Measurements from ENCODE around the gene CLEC4G. TPM values are rescaled to one million over a fixed set of nuclear protein-coding genes. Genes with fewer than 3 reads are reported as not detected.

CLEC4G gene
- total RNA-seq, 1 donor from 2014 or later, result not detected

DNA sequence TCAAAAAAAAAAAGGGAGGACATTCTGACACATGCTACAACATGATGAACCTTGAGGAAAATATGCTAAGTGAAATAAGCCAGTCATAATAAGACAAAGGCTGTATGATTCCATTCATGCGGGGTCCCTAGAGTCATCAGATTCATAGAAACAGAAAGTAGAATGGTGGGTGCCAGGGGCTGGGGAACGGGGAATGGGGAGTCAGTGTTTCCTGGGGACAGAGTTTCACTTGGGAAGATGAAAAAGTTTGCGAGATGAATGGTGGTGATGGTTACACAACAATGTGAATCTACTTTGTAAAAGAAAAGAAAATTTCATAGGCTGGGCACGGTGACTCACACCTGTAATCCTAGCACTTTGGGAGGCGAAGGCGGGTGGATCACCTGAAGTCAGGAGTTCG is 6.1 kb upstream of the CLEC4G start:
- no peaks in the 10 kb centered on the region for H3K4me1 Mint-ChIP-seq (ENCODE audit: unreplicated experiment)
- H3K9me3 Mint-ChIP-seq (ENCODE audit: unreplicated experiment), result no peaks in the 10 kb centered on the region
- TF ChIP-seq CTCF (IDR thresholded peaks at IDR 0.05), result no peak
- H3K27me3 Mint-ChIP-seq (ENCODE audit: unreplicated experiment), result peaks cover 28% of the 10 kb centered on the region
- no peaks in the 10 kb centered on the region for H3K36me3 Mint-ChIP-seq (ENCODE audit: unreplicated experiment)
- H3K27ac Mint-ChIP-seq (ENCODE audit: unreplicated experiment), result no peak overlapping the region
- DNase-seq (ENCODE audit: extremely low spot score, unreplicated experiment), result no peak
- H3K4me3 Mint-ChIP-seq (ENCODE audit: unreplicated experiment), result no peak overlapping the region

DNA sequence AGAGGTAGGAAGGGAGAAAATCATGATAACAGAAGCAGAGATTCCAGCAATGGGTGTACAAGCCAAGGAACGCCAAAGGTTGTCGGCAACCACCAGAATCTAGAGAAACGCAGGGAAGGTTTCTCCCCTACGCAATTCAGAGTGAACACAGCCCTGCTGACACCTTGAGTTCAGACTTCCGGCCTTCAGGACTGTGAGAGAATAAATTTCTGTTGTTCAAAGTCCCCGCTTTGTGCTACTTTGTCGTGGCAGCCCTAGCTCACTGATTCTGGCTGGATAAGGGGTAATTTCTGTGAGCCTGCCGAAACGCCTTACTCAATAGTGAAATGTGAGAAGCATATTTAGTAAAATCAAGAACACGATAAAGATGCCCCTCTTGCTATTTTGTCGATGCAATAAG is 5.3 kb upstream of the CLEC4G start:
- H3K4me1 Mint-ChIP-seq (ENCODE audit: unreplicated experiment), result no peaks in the 10 kb centered on the region
- H3K27ac Mint-ChIP-seq (ENCODE audit: unreplicated experiment), result no peak overlapping the region
- H3K9me3 Mint-ChIP-seq (ENCODE audit: unreplicated experiment), result no peaks in the 10 kb centered on the region
- TF ChIP-seq CTCF (IDR thresholded peaks at IDR 0.05), result no peak
- DNase-seq (ENCODE audit: extremely low spot score, unreplicated experiment), result no peak
- no peak overlapping the region for H3K4me3 Mint-ChIP-seq (ENCODE audit: unreplicated experiment)
- peaks cover 26% of the 10 kb centered on the region for H3K27me3 Mint-ChIP-seq (ENCODE audit: unreplicated experiment)
- no peaks in the 10 kb centered on the region for H3K36me3 Mint-ChIP-seq (ENCODE audit: unreplicated experiment)

DNA sequence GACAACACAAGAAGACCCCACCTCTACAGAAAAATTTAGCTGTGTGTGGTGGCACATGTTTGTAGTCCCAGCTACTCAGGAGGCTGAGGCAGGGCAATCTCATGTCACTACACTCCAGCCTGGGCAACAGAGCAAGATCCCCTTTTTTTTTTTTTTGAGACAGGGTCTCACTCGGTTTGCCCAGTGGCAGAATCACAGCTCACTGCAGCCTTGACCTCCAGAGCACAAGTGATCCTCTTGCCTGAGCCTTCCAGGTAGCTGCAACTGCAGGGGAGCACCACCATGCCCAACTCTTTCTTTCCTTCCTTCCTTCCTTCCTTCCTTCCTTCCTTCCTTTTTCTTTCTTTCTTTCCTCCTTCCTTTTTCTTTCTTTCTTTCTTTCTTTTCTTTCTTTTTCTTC is 4.2 kb upstream of the CLEC4G start:
- H3K4me3 Mint-ChIP-seq (ENCODE audit: unreplicated experiment), result no peak overlapping the region
- peaks cover 29% of the 10 kb centered on the region for H3K27me3 Mint-ChIP-seq (ENCODE audit: unreplicated experiment)
- no peak for TF ChIP-seq CTCF (IDR thresholded peaks at IDR 0.05)
- no peak overlapping the region for H3K27ac Mint-ChIP-seq (ENCODE audit: unreplicated experiment)
- H3K4me1 Mint-ChIP-seq (ENCODE audit: unreplicated experiment), result no peaks in the 10 kb centered on the region
- H3K36me3 Mint-ChIP-seq (ENCODE audit: unreplicated experiment), result no peaks in the 10 kb centered on the region
- DNase-seq (ENCODE audit: extremely low spot score, unreplicated experiment), result no peak
- no peaks in the 10 kb centered on the region for H3K9me3 Mint-ChIP-seq (ENCODE audit: unreplicated experiment)

GRCh38 chr19:7734220-7735203 is 2.6 kb upstream of the CLEC4G start:
- H3K4me1 Mint-ChIP-seq (ENCODE audit: unreplicated experiment), result no peaks in the 10 kb centered on the region
- peaks cover 25% of the 10 kb centered on the region for H3K27me3 Mint-ChIP-seq (ENCODE audit: unreplicated experiment)
- H3K36me3 Mint-ChIP-seq (ENCODE audit: unreplicated experiment), result no peaks in the 10 kb centered on the region
- H3K4me3 Mint-ChIP-seq (ENCODE audit: unreplicated experiment), result no peak overlapping the region
- no peak for TF ChIP-seq CTCF (IDR thresholded peaks at IDR 0.05)
- no peaks in the 10 kb centered on the region for H3K9me3 Mint-ChIP-seq (ENCODE audit: unreplicated experiment)
- DNase-seq (ENCODE audit: extremely low spot score, unreplicated experiment), result no peak
- H3K27ac Mint-ChIP-seq (ENCODE audit: unreplicated experiment), result no peak overlapping the region

DNA sequence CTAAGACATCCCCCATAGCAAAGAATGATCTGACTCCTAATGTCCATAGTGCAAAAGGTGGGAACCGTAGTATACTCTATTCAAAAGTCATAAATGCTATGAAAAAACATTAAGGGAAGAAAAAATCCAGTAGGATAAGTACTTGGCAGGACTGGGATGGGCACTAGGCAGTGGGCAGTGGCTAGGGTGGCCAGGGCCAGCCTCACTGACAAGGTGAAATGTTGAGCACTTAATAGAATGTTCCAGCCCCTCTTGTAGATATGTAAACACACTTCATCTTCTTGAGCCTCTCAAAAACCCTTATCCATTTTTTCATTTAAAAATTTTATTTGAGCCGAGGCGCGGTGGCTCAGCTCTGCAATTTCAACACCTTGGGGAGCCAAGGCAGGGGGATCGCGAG is 1.5 kb upstream of the CLEC4G start:
- Mint-ChIP-seq H3K27me3 (ENCODE audit: unreplicated experiment) (peaks cover 36% of the 10 kb centered on the region), H3K4me3 (ENCODE audit: unreplicated experiment) (no peak overlapping the region), H3K9me3 (ENCODE audit: unreplicated experiment) (no peaks in the 10 kb centered on the region), H3K27ac (ENCODE audit: unreplicated experiment) (no peak overlapping the region), H3K36me3 (ENCODE audit: unreplicated experiment) (no peaks in the 10 kb centered on the region), H3K4me1 (ENCODE audit: unreplicated experiment) (no peaks in the 10 kb centered on the region)
- no peak for TF ChIP-seq CTCF (IDR thresholded peaks at IDR 0.05)
- DNase-seq (ENCODE audit: extremely low spot score, unreplicated experiment), result no peak

Measured in osteocyte (in vitro differentiated cells).